Activated naive CD8-positive, alpha-beta T cell treated with anti-CD3 and anti-CD28 coated beads, Interleukin-2, amount 10 ng/mL, durations not matched to agents 7 days and 5 days (primary cell): Measurements from ENCODE around the gene BCAN. TPM values are rescaled to one million over a fixed set of nuclear protein-coding genes. Genes with fewer than 3 reads are reported as not detected.

ENCODE experiments used
- ATAC-seq: fragments of 150-1000 bp; cut with Tn5 transposase; one replicate; pipeline ENCODE4 v1.10.0; 2021; ENCODE audit warnings: low read depth, moderate library complexity
- POLR2A ChIA-PET: fragments of 350-600 bp; sonication (Branson Sonifier 250); formaldehyde crosslinking; loops from one replicate; lab custom pipeline; 2021; ENCODE audit warnings: antibody characterized with exemption; lab: Charles Lee
- DNase-seq: peaks from one replicate; pipeline ENCODE4 v3.0.0; 2021
- H3K27ac Mint-ChIP-seq: one replicate; pipeline ENCODE4 v1.8.0; 2022; ENCODE audit warnings: mild to moderate bottlenecking, mixed read lengths
- H3K27me3 Mint-ChIP-seq: one replicate; pipeline ENCODE4 v1.8.0; 2022; ENCODE audit warnings: mild to moderate bottlenecking, moderate library complexity, mixed read lengths
- H3K36me3 Mint-ChIP-seq: one replicate; pipeline ENCODE4 v1.8.0; 2021; ENCODE audit warnings: mild to moderate bottlenecking, mixed read lengths
- H3K4me1 Mint-ChIP-seq: one replicate; pipeline ENCODE4 v1.8.0; 2021; ENCODE audit warnings: mixed read lengths
- H3K4me3 Mint-ChIP-seq: one replicate; pipeline ENCODE4 v1.8.0; 2022; ENCODE audit warnings: mild to moderate bottlenecking, moderate library complexity, mixed read lengths
- H3K9me3 Mint-ChIP-seq: one replicate; pipeline ENCODE4 v1.8.0; 2021; ENCODE audit warnings: mixed read lengths
- total RNA-seq, 2 experiments: library from RNA; stranded (reverse); gene quantifications; one replicate each; pipeline ENCODE4 v1.2.3, GENCODE V29; 2021

The BCAN gene
- total RNA-seq, 2 experiments from 2014 or later: not detected

DNA sequence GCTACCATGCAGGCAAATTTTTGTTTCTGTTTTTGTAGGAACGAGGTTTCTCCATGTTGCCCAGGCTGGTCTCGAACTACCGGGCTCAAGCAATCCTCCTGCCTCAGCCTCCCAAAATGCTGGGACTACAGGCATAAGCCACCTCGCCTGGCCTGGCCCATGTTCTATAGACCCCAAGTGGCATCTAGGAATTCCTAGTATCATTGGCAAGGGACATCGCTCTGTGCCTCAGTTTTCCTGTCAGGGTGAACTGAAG lies 20.8 kb downstream of the BCAN start:
- DNase-seq: no peak
- Mint-ChIP-seq H3K36me3 (no peaks in the 10 kb centered on the region), H3K27me3 (peaks cover 22% of the 10 kb centered on the region), H3K4me3 (no peak overlapping the region), H3K9me3 (no peaks in the 10 kb centered on the region), H3K27ac (peak overlapping the region; percentile 67), H3K4me1 (peaks cover 52% of the 10 kb centered on the region)
- POLR2A ChIA-PET: no interaction called here
- ATAC-seq: no peak

- POLR2A ChIA-PET: no interaction called here
- peak overlapping the region; percentile 67 for H3K27ac Mint-ChIP-seq
- H3K4me1 Mint-ChIP-seq: peaks cover 49% of the 10 kb centered on the region
- H3K27me3 Mint-ChIP-seq: peaks cover 21% of the 10 kb centered on the region
- H3K36me3 Mint-ChIP-seq: no peaks in the 10 kb centered on the region
- no peaks in the 10 kb centered on the region for H3K9me3 Mint-ChIP-seq
- H3K4me3 Mint-ChIP-seq: no peak overlapping the region
- ATAC-seq: no peak
- no peak for DNase-seq
These were observed 21.3 kb downstream of the BCAN start for GRCh38 chr1:156663178-156663577.

- H3K27ac Mint-ChIP-seq: no peak overlapping the region
These were observed 22.3 kb downstream of the BCAN start for GRCh38 chr1:156664046-156664766.

GRCh38 chr1:156664767-156665411 lies 23.0 kb downstream of the BCAN start:
- H3K36me3 Mint-ChIP-seq: no peaks in the 10 kb centered on the region
- no peaks in the 10 kb centered on the region for H3K9me3 Mint-ChIP-seq
- H3K27ac Mint-ChIP-seq: no peak overlapping the region
- DNase-seq: no peak
- no peak overlapping the region for H3K4me3 Mint-ChIP-seq
- POLR2A ChIA-PET: no interaction called here
- no peak for ATAC-seq
- peaks cover 21% of the 10 kb centered on the region for H3K27me3 Mint-ChIP-seq
- H3K4me1 Mint-ChIP-seq: peaks cover 36% of the 10 kb centered on the region

More at GRCh38 chr1:156664046-156664766, 22.3 kb downstream of the BCAN start:
- Mint-ChIP-seq H3K4me1 (peaks cover 43% of the 10 kb centered on the region), H3K9me3 (no peaks in the 10 kb centered on the region), H3K4me3 (no peak overlapping the region), H3K36me3 (no peaks in the 10 kb centered on the region), H3K27me3 (peaks cover 21% of the 10 kb centered on the region)
- ATAC-seq (no peak), DNase-seq (no peak)
- POLR2A ChIA-PET: no interaction called here

DNA sequence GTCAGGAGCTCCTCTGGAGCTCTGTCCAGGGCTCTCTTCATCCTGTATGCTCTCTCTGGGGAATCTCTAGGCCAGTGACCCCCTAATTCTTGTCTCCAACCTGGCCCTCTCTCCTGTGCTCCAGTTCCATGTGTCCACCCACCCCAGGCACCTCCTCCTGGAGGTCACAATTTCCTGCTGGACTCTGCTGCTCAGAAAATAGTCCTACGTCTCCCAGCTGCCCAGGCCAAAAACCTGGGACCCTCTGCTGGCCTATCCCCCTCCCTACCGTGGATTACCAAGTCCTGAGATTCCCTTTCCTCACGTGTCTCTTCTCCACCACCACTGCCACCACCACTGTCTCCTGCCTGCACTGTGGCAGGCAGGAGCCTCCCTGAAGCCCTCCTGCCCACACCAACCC lies 23.6 kb downstream of the BCAN start:
- no peak overlapping the region for H3K4me3 Mint-ChIP-seq
- H3K9me3 Mint-ChIP-seq: no peaks in the 10 kb centered on the region
- POLR2A ChIA-PET: no interaction called here
- no peak overlapping the region for H3K27ac Mint-ChIP-seq
- H3K4me1 Mint-ChIP-seq: peaks cover 31% of the 10 kb centered on the region
- no peak for ATAC-seq
- H3K27me3 Mint-ChIP-seq: peaks cover 21% of the 10 kb centered on the region
- no peaks in the 10 kb centered on the region for H3K36me3 Mint-ChIP-seq
- DNase-seq: no peak

DNA sequence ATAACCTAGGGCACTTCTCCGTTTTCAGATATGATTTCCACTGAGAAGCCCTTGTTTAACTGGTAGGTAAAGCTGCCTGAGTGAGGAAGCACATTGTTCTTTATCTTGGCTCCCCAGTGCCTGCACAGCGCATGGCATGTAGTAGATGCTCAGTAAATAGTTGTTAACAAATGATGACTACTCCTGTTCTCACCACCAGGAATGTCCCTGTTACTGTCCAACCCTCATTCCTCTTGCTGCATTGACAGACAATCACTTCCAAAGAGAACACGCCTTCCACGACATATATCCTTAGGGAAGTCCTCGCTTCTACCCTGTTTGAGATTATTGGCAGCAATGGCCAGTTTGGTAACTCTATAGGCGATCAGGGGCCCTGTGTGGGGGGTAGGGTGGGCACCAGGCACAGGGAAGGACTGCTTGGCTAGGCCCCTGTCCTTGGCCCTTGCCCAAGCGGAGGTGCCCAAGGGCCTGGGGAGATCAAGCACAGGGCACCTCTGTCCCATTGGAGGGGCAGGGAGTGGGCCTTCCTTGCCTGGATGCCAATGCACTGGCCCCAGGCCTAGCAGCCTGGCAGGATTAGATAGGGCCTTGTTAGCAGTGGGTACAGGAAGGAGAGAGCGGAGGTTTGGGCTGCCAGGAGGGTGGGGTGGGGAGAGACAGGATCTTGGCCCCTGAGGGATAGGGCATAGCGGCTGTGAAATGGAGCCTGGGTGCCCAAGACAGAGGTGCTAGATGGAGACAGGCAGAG lies 25.1 kb downstream of the BCAN start:
- Mint-ChIP-seq H3K4me3 (no peak overlapping the region), H3K9me3 (no peaks in the 10 kb centered on the region), H3K27ac (peak overlapping the region; percentile 16), H3K36me3 (no peaks in the 10 kb centered on the region), H3K4me1 (peaks cover 16% of the 10 kb centered on the region), H3K27me3 (peaks cover 32% of the 10 kb centered on the region)
- DNase-seq: no peak
- no peak for ATAC-seq
- POLR2A ChIA-PET: no interaction called here

DNA sequence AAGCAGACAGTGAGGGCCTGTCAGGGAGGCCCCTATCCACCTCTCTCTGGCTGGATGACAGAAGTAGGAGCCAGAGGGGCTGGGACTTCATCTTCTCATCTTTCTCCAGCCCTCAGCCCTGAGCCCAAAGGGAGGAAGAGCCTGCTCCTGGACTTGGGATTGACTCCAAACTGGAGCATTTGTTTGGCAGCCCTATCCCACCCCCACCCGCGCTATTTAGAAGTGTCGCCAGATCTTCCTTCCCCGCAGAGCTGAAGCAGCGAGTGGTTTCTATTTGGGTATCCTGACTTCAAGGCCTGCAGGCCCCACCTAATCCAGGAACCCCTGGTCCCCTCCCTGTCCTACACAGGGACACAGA lies 25.7 kb downstream of the BCAN start:
- H3K27me3 Mint-ChIP-seq: peaks cover 38% of the 10 kb centered on the region
- H3K4me3 Mint-ChIP-seq: no peak overlapping the region
- peaks cover 11% of the 10 kb centered on the region for H3K4me1 Mint-ChIP-seq
- H3K27ac Mint-ChIP-seq: no peak overlapping the region
- DNase-seq (no peak), ATAC-seq (no peak)
- POLR2A ChIA-PET: no interaction called here
- H3K36me3 Mint-ChIP-seq: no peaks in the 10 kb centered on the region
- no peaks in the 10 kb centered on the region for H3K9me3 Mint-ChIP-seq

- Mint-ChIP-seq H3K27ac (no peak overlapping the region), H3K9me3 (no peaks in the 10 kb centered on the region), H3K36me3 (no peaks in the 10 kb centered on the region), H3K27me3 (peaks cover 42% of the 10 kb centered on the region), H3K4me3 (no peak overlapping the region), H3K4me1 (peaks cover 6% of the 10 kb centered on the region)
- POLR2A ChIA-PET: no interaction called here
- DNase-seq (no peak), ATAC-seq (no peak)
These were observed 26.2 kb downstream of the BCAN start for GRCh38 chr1:156667968-156668709.

DNA sequence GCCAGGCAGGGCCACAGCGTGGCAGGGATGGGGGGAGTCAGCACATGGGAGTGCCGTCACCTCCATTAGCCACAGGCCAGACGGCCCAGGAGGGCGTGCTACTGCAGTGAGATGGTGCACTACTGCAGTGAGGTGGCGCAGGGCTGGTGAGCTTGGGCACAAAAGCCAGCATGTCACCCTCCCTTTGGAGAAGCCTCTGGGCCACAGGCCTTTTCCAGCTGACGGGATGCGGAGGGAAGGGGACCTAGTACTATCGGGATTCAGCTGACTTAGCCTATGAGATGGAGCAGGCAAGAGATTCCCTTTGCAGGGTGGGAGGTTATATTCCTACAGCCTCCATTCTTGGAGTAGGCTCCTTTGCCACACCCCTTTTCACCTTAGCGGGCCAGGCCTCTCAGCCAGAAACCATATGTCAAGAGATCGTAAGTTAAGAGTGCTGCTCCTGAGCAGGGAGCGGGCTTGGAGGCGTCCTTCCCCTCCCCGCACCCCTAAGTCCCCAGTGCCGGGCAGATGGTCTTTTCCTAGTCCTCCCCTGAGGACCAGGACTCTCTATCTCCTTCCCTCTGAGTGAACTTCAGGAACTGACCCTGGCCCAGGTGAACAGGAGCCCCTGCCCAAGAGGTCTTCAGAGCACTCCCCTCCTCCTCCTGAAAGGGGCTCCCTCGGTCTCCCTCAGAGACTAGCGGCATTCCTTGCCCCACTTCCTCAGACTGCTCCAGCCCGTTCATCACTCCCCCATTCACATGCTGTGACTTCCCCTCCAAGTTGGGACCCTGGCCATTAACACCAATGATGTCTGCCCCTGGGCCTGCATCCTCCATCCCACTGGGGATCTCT lies 27.1 kb downstream of the BCAN start:
- DNase-seq: no peak
- no peaks in the 10 kb centered on the region for H3K36me3 Mint-ChIP-seq
- H3K9me3 Mint-ChIP-seq: no peaks in the 10 kb centered on the region
- POLR2A ChIA-PET: no interaction called here
- peaks cover 2% of the 10 kb centered on the region for H3K4me1 Mint-ChIP-seq
- peaks cover 36% of the 10 kb centered on the region for H3K27me3 Mint-ChIP-seq
- H3K27ac Mint-ChIP-seq: no peak overlapping the region
- no peak overlapping the region for H3K4me3 Mint-ChIP-seq
- no peak for ATAC-seq

- H3K27ac Mint-ChIP-seq: no peak overlapping the region
- H3K4me3 Mint-ChIP-seq: no peak overlapping the region
- H3K4me1 Mint-ChIP-seq: no peaks in the 10 kb centered on the region
- ATAC-seq (no peak), DNase-seq (no peak)
- no peaks in the 10 kb centered on the region for H3K36me3 Mint-ChIP-seq
- H3K9me3 Mint-ChIP-seq: no peaks in the 10 kb centered on the region
- peaks cover 41% of the 10 kb centered on the region for H3K27me3 Mint-ChIP-seq
- POLR2A ChIA-PET: no interaction called here
These were observed 27.9 kb downstream of the BCAN start for GRCh38 chr1:156669794-156670193.

DNA sequence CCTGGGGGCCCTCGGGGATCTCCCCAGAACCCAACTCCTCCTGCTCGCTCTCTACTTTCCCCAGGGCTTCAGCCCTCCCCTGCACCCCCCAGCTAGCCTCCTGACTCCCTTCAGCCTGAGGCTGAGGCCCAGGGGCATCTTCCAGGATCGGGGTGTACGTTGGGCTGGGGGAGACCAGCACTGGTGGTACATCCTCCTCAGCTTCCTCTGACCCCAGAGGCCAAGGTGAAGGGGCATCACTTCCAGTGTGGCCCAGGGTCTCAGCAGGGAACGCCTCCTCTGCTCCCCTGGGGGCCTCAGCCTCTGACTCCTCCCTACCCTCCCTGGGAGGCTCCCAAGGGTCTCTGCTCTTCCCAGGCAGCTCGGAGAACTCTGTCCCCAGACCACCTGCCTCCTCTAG lies 28.4 kb downstream of the BCAN start:
- Mint-ChIP-seq H3K4me1 (no peaks in the 10 kb centered on the region), H3K4me3 (no peak overlapping the region), H3K9me3 (no peaks in the 10 kb centered on the region), H3K27ac (no peak overlapping the region), H3K36me3 (no peaks in the 10 kb centered on the region), H3K27me3 (peaks cover 41% of the 10 kb centered on the region)
- no peak for DNase-seq
- no peak for ATAC-seq
- POLR2A ChIA-PET: no interaction called here

DNA sequence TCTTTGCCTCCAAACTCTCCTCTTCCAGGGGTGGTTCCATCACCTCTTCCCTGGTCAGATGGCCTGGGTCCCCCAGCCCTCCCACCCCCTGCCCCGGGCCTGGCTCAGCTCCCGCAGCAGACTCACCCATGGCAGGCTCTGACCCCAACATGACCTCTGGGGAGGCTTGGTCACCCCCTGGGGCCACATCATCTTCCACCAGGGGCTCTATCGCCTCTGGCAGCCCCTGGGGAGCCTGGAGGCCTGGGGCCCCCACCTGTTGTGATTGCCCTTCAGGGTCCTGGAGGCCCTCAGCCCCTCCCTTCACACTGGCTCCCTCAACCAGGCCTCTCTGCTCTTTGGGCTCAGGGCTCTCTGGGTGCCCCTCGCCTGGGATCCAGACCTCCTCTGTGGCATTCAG lies 28.9 kb downstream of the BCAN start:
- no peak for ATAC-seq
- H3K36me3 Mint-ChIP-seq: no peaks in the 10 kb centered on the region
- H3K4me3 Mint-ChIP-seq: no peak overlapping the region
- no peaks in the 10 kb centered on the region for H3K4me1 Mint-ChIP-seq
- no peak for DNase-seq
- peaks cover 41% of the 10 kb centered on the region for H3K27me3 Mint-ChIP-seq
- no peak overlapping the region for H3K27ac Mint-ChIP-seq
- POLR2A ChIA-PET: no interaction called here
- H3K9me3 Mint-ChIP-seq: no peaks in the 10 kb centered on the region

GRCh38 chr1:156671804-156672203 lies 29.9 kb downstream of the BCAN start:
- Mint-ChIP-seq H3K9me3 (no peaks in the 10 kb centered on the region), H3K27me3 (peaks cover 42% of the 10 kb centered on the region), H3K27ac (no peak overlapping the region), H3K36me3 (no peaks in the 10 kb centered on the region), H3K4me3 (no peak overlapping the region), H3K4me1 (no peaks in the 10 kb centered on the region)
- no peak for ATAC-seq
- POLR2A ChIA-PET: interaction anchor here (1.0 kb wide), 1 partner anchor 10 kb away, joined by 3 read pairs; no protein-coding TSS in a partner anchor
- no peak for DNase-seq
